ENCODE results near the gene HM13. TPM values are rescaled to one million over a fixed set of nuclear protein-coding genes. Genes with fewer than 3 reads are reported as not detected.
A peak's percentile ranks its signal among the peaks of the same experiment; 100 is the strongest.

HM13 gene
- total and polyA plus RNA-seq, 2 of the 13 experiments (the other 11 are each of a cell fraction or from before 2014, with no cell fraction given), result 118 to 243 TPM

- TF ChIP-seq ZNF547 (CRISPR knock-in tag; IDR thresholded peaks at IDR 0.05) (peak; percentile 62; the same call in 1 of the 2 replicates), ZSCAN9 (CRISPR knock-in tag; IDR thresholded peaks at IDR 0.05; ENCODE audit: borderline replicate concordance) (no peak), CREBL2 (CRISPR knock-in tag; IDR thresholded peaks at IDR 0.05; ENCODE audit: borderline replicate concordance) (no peak), SP4 (CRISPR knock-in tag; IDR thresholded peaks at IDR 0.05) (peak; percentile 62), PBX2 (CRISPR knock-in tag; IDR thresholded peaks at IDR 0.05) (no peak), POLR2AphosphoS5 (IDR thresholded peaks at IDR 0.05; ENCODE audit: low read depth, low read length) (peak; percentile 94), NONO (IDR thresholded peaks at IDR 0.05) (no peak), NONO (CRISPR knock-in tag; conservative IDR thresholded peaks at IDR 0.05) (peak; percentile 83; the same call in 1 of the 2 replicates), ZNF446 (CRISPR knock-in tag; IDR thresholded peaks at IDR 0.05) (peak; percentile 71), KLF6 (CRISPR knock-in tag; IDR thresholded peaks at IDR 0.05) (no peak; the same call in none of the 2 replicates), ZFP1 (CRISPR knock-in tag; IDR thresholded peaks at IDR 0.05) (peak; percentile 50; the same call in 1 of the 2 replicates), KLF12 (CRISPR knock-in tag; IDR thresholded peaks at IDR 0.05; ENCODE audit: borderline replicate concordance) (no peak), HOXA7 (CRISPR knock-in tag; IDR thresholded peaks at IDR 0.05) (no peak), PRPF4 (IDR thresholded peaks at IDR 0.05; ENCODE audit: low read depth, low read length, poor library complexity, severe bottlenecking) (peak; percentile 91), TBX2 (CRISPR knock-in tag; IDR thresholded peaks at IDR 0.05; ENCODE audit: borderline replicate concordance) (peak; percentile 90)
Measured at GRCh38 chr20:31606804-31607639, 92.8 kb downstream of the HM13 start (continued).

All from HepG2 (cell line).